ENCODE results near the gene SCAMP1. TPM values are rescaled to one million over a fixed set of nuclear protein-coding genes. Genes with fewer than 3 reads are reported as not detected.

SCAMP1 gene
- total RNA-seq, 6 experiments from 2014 or later = 37.4 to 50.6 (median 44.9) TPM

GRCh38 chr5:78486218-78486617 lies 125.8 kb downstream of the SCAMP1 start:
- Mint-ChIP-seq H3K36me3 (ENCODE audit: low read depth) (peaks cover 6% of the 10 kb centered on the region; the same call in 1 of the 2 replicates), H3K4me3 (no peak overlapping the region), H3K9me3 (no peaks in the 10 kb centered on the region), H3K27ac (no peak overlapping the region), H3K4me1 (ENCODE audit: low read depth) (peaks cover 19% of the 10 kb centered on the region), H3K27me3 (ENCODE audit: insufficient read depth) (no peaks in the 10 kb centered on the region; the same call in 1 of the 2 replicates)
- DNase-seq = no peak
- TF ChIP-seq CTCF (IDR thresholded peaks at IDR 0.05) = no peak

GRCh38 chr5:78487846-78488245 lies 127.4 kb downstream of the SCAMP1 start:
- Mint-ChIP-seq H3K9me3 (no peaks in the 10 kb centered on the region), H3K4me3 (no peak overlapping the region), H3K4me1 (ENCODE audit: low read depth) (peaks cover 19% of the 10 kb centered on the region), H3K36me3 (ENCODE audit: low read depth) (peaks cover 6% of the 10 kb centered on the region; the same call in 1 of the 2 replicates), H3K27me3 (ENCODE audit: insufficient read depth) (no peaks in the 10 kb centered on the region; the same call in 1 of the 2 replicates), H3K27ac (no peak overlapping the region)
- no peak for TF ChIP-seq CTCF (IDR thresholded peaks at IDR 0.05)
- DNase-seq = no peak

DNA sequence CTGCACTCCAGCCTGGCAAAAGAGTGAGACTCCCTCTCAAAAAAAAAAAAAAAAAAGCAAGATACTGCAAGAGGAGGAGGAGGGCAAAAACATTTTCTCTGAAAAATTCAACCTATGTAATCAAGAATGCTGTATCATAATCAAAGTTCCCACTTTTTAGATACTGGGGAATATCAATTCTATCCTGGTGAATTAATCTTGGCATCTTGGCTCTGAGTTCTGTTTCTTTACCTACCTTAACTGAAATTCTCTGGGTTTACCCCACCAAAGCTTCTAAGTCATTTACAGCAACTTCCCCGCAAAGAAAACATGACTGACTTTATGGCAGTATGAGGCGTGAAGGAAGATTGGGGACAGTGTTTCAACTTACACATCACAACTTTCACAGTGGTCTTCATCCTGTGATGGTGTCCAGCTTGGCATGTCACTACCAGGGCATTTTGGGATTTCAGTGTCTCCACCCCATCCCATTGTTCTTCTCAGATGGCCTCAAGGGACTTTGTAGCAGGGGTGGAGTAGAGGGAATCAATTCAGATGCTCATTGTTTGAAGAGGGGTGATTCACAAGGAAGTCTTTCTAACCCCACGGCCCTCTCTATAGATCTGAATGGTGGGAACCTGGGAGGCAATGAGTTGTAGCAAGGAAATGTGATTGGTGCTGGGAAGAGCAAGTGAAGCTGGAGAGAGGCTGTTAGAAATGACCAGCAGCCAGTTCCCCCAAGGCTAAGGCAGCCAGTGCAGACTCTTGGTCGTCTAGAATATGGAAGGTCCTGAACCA lies 130.5 kb downstream of the SCAMP1 start:
- Mint-ChIP-seq H3K27me3 (ENCODE audit: insufficient read depth) (peaks cover 1% of the 10 kb centered on the region; the same call in 1 of the 2 replicates), H3K4me1 (ENCODE audit: low read depth) (peaks cover 14% of the 10 kb centered on the region), H3K9me3 (no peaks in the 10 kb centered on the region), H3K36me3 (ENCODE audit: low read depth) (peaks cover 6% of the 10 kb centered on the region; the same call in 1 of the 2 replicates), H3K4me3 (no peak overlapping the region), H3K27ac (no peak overlapping the region)
- DNase-seq = no peak
- no peak for TF ChIP-seq CTCF (IDR thresholded peaks at IDR 0.05)

GRCh38 chr5:78492224-78492623 lies 131.8 kb downstream of the SCAMP1 start:
- peak overlapping the region; percentile 34; the same call in 1 of the 2 replicates for H3K27ac Mint-ChIP-seq

GRCh38 chr5:78492650-78493049 lies 132.2 kb downstream of the SCAMP1 start:
- H3K4me3 Mint-ChIP-seq = no peak overlapping the region
- H3K27me3 Mint-ChIP-seq (ENCODE audit: insufficient read depth) = peaks cover 5% of the 10 kb centered on the region; the same call in 1 of the 2 replicates
- no peaks in the 10 kb centered on the region for H3K9me3 Mint-ChIP-seq
- H3K27ac Mint-ChIP-seq = no peak overlapping the region
- peaks cover 29% of the 10 kb centered on the region for H3K4me1 Mint-ChIP-seq (ENCODE audit: low read depth)
- DNase-seq = no peak
- H3K36me3 Mint-ChIP-seq (ENCODE audit: low read depth) = peaks cover 6% of the 10 kb centered on the region; the same call in 1 of the 2 replicates
- TF ChIP-seq CTCF (IDR thresholded peaks at IDR 0.05) = no peak

More at GRCh38 chr5:78492224-78492623, 131.8 kb downstream of the SCAMP1 start:
- Mint-ChIP-seq H3K36me3 (ENCODE audit: low read depth) (peaks cover 6% of the 10 kb centered on the region; the same call in 1 of the 2 replicates), H3K9me3 (no peaks in the 10 kb centered on the region), H3K4me3 (no peak overlapping the region), H3K4me1 (ENCODE audit: low read depth) (peaks cover 28% of the 10 kb centered on the region), H3K27me3 (ENCODE audit: insufficient read depth) (peaks cover 5% of the 10 kb centered on the region; the same call in 1 of the 2 replicates)
- no peak for TF ChIP-seq CTCF (IDR thresholded peaks at IDR 0.05)
- no peak for DNase-seq

Data from HFFc6 (cell line).